Activated gamma-delta T cell treated with anti-CD3 and anti-CD28 coated beads, Interleukin-2, amount 50 U/mL, for 16 hours (primary cell): ENCODE data around the gene NEDD4.
A peak's percentile ranks its signal among the peaks of the same experiment; 100 is the strongest.
"Not testable (repeated sequence)": the region's sequence is repeated elsewhere in the genome, so short reads cannot be mapped to it uniquely, and the experiment has no call there.

ENCODE experiments used
- DNase-seq: peaks from one replicate; pipeline ENCODE4 v3.0.0-alpha.2; 2020; ENCODE audit warnings: low read depth

The NEDD4 gene

GRCh38 chr15:55823699-55824340, 169.6 kb downstream of the NEDD4 start:
- DNase-seq: no peak

GRCh38 chr15:55823191-55823670, 170.2 kb downstream of the NEDD4 start:
- no peak for DNase-seq

- not testable (repeated sequence) for DNase-seq
Measured at GRCh38 chr15:55821740-55822139, 171.7 kb downstream of the NEDD4 start.

- no peak for DNase-seq
Measured at GRCh38 chr15:55820043-55820442, 173.4 kb downstream of the NEDD4 start.

GRCh38 chr15:55819397-55820034, 173.9 kb downstream of the NEDD4 start:
- DNase-seq: no peak

- no peak for DNase-seq
Measured at GRCh38 chr15:55816017-55816416, 177.4 kb downstream of the NEDD4 start.

- no peak for DNase-seq
Measured at GRCh38 chr15:55802600-55803376, 190.6 kb downstream of the NEDD4 start.

- no peak for DNase-seq
Measured at GRCh38 chr15:55800216-55800615, 193.2 kb downstream of the NEDD4 start.

- DNase-seq: no peak
Measured at GRCh38 chr15:55799291-55800212, 193.9 kb downstream of the NEDD4 start.

GRCh38 chr15:55796321-55796965, 197.0 kb downstream of the NEDD4 start:
- no peak for DNase-seq

GRCh38 chr15:55795031-55795430, 198.4 kb downstream of the NEDD4 start:
- no peak for DNase-seq

GRCh38 chr15:55791551-55792400, 201.6 kb downstream of the NEDD4 start:
- no peak for DNase-seq

- peak; percentile 20 for DNase-seq
Measured at GRCh38 chr15:55789066-55789660, 204.2 kb downstream of the NEDD4 start.

- DNase-seq: no peak
Measured at GRCh38 chr15:55786341-55786740, 207.1 kb downstream of the NEDD4 start.

GRCh38 chr15:55785593-55785992, 207.8 kb downstream of the NEDD4 start:
- DNase-seq: not testable (repeated sequence)

- no peak for DNase-seq
Measured at GRCh38 chr15:55784286-55784685, 209.1 kb downstream of the NEDD4 start.

GRCh38 chr15:55782901-55783300, 210.5 kb downstream of the NEDD4 start:
- DNase-seq: no peak

GRCh38 chr15:55780292-55780691, 213.1 kb downstream of the NEDD4 start:
- no peak for DNase-seq

GRCh38 chr15:55778932-55779331, 214.5 kb downstream of the NEDD4 start:
- no peak for DNase-seq
